ENCODE results near the gene SSPN. TPM values are rescaled to one million over a fixed set of nuclear protein-coding genes. Genes with fewer than 3 reads are reported as not detected.

The SSPN gene
- total RNA-seq, 1 donor from 2014 or later, result not detected

DNA sequence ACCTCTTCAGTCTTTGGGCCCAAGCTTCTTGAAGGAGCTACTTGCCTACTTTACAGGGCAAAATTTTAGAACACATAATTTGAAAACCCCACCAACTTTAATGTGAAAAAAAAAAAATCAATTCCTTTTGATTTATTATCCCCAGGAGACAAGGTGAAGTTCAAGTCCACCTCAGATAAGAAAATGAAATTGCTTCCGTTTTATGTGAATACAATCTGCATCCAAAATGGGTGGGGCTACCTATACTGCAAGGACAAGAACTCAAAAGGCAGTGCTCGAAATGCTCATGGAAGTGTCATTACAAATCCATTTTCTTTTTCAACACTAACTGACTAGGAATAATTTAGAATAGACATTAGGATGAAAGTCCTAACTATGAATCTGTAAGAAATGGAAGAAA is 45.7 kb downstream of the SSPN start:
- Mint-ChIP-seq H3K27ac (no peak overlapping the region), H3K9me3 (no peaks in the 10 kb centered on the region), H3K4me3 (no peak overlapping the region), H3K36me3 (ENCODE audit: low read depth) (no peaks in the 10 kb centered on the region), H3K27me3 (ENCODE audit: insufficient read depth) (peaks cover 11% of the 10 kb centered on the region), H3K4me1 (ENCODE audit: low read depth) (no peaks in the 10 kb centered on the region)
- DNase-seq (ENCODE audit: low spot score), result no peak
- intact Hi-C loops (cut with micrococcal nuclease), result no loop called here

DNA sequence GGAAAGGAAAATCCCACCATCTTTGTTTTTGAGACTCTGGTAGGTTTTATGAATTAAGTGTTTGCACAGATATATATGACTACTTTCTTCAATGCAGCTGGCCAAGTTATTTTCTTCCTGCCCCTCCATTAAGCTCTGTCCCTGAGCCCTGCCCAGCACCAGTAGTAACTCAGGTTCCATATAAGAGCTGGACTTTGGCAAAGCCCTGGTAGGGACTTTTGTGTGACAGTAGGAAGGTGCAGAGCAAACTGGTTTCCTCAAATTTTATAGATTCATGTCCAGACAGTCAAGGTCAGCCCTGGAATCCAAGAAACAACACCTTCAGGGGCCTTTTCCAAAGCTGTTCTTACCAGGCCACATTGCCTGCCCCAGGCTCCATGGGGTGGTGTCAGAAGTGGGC is 47.3 kb downstream of the SSPN start:
- Mint-ChIP-seq H3K36me3 (ENCODE audit: low read depth) (no peaks in the 10 kb centered on the region), H3K4me1 (ENCODE audit: low read depth) (no peaks in the 10 kb centered on the region), H3K4me3 (no peak overlapping the region), H3K27me3 (ENCODE audit: insufficient read depth) (peaks cover 11% of the 10 kb centered on the region), H3K9me3 (no peaks in the 10 kb centered on the region), H3K27ac (no peak overlapping the region)
- intact Hi-C loops (cut with micrococcal nuclease), result no loop called here
- no peak for DNase-seq (ENCODE audit: low spot score)

DNA sequence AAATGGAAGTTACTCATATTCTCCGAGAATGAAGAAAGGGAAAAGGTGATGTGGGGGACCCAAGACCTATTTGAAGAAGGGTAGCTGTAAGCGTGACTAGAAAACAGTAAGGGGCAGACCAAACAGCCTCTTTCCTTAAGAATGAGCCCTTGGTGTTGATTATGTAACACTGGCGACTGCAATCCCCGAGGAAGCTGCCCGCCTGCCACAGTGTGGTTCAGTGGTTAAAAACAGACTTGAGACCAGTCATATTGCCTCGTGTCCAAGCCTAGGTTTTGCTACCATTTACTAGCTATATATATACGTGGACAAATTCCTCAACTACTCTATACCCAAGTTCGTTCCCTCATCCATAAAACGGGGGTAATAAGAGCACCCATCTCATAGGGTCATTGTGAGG is 49.1 kb downstream of the SSPN start:
- no peaks in the 10 kb centered on the region for H3K36me3 Mint-ChIP-seq (ENCODE audit: low read depth)
- H3K27ac Mint-ChIP-seq, result no peak overlapping the region
- H3K4me1 Mint-ChIP-seq (ENCODE audit: low read depth), result no peaks in the 10 kb centered on the region
- intact Hi-C loops (cut with micrococcal nuclease), result no loop called here
- no peak for DNase-seq (ENCODE audit: low spot score)
- H3K4me3 Mint-ChIP-seq, result no peak overlapping the region
- H3K27me3 Mint-ChIP-seq (ENCODE audit: insufficient read depth), result peaks cover 5% of the 10 kb centered on the region
- H3K9me3 Mint-ChIP-seq, result no peaks in the 10 kb centered on the region

DNA sequence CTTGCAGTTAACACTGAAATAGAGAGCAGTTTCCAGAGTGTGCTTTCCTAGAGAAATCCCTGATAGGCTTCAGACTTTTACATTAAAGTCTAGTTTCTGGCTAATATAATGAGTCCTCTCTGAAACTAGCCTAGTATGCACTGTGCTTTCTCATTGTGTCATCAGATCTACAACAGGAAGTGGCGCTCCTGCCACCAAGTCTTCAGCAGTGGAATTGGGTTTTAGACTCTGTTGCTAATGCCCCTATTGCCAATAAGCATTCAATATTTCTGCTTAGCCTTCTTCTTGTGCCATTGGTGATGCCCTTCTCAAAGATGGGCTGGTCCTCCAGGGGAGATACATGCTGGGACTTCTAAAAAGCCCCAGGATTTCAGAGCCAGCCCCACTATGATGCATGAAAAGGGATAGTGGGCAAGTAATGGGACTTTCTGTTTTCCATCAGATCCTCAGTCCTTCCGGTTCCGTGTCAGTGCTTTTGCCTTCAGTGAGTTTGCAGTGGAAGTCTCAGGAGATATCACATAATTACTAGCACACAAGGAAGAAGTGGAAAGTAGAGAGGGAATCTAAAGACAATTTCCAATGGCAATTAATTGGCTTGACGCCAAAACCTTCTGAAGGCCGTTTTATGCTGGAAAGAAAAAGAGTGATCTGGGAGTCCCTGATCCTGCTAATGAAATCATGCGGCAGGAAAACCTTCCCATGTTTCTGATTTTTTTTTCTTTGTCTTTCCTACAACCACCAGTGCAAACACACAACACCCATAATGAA is 50.0 kb downstream of the SSPN start:
- intact Hi-C loops (cut with micrococcal nuclease), result no loop called here
- Mint-ChIP-seq H3K36me3 (ENCODE audit: low read depth) (no peaks in the 10 kb centered on the region), H3K27ac (no peak overlapping the region), H3K4me1 (ENCODE audit: low read depth) (no peaks in the 10 kb centered on the region), H3K4me3 (no peak overlapping the region), H3K27me3 (ENCODE audit: insufficient read depth) (no peaks in the 10 kb centered on the region), H3K9me3 (no peaks in the 10 kb centered on the region)
- DNase-seq (ENCODE audit: low spot score), result no peak

DNA sequence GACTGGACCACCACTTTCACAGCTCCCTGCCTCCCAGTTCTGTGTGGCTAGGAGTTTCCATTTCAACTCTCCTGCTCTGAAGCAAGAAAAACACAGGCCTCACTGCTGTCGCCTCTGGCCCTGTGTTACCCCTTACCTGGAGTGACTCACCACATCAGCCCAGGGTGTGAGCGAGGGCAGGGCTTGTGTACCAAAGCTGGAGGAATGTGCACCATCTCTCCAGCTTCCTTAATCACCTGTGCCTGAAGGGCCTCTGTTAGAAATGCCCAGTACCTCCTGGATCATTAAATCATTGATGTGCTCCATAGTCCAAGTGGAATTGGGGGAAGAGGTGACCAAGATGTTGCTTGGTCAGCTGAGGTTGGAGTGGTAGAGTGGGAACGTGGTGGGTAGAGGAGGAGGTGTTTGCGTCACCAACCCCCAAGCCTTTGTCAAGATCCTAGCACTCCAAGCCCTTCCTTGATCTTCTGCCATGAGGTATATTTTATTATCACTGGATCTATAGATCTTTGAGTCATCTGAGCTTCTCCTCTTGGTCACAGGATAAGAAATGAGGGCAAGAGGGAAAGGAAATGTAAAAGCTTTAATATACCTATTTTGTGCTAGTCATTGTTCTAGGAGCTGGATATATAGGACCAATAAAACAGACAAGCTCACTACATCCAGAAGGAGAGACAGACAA is 51.3 kb downstream of the SSPN start:
- no peak overlapping the region for H3K27ac Mint-ChIP-seq
- no peak overlapping the region for H3K4me3 Mint-ChIP-seq
- no peaks in the 10 kb centered on the region for H3K4me1 Mint-ChIP-seq (ENCODE audit: low read depth)
- no peaks in the 10 kb centered on the region for H3K27me3 Mint-ChIP-seq (ENCODE audit: insufficient read depth)
- intact Hi-C loops (cut with micrococcal nuclease), result no loop called here
- no peaks in the 10 kb centered on the region for H3K9me3 Mint-ChIP-seq
- no peak for DNase-seq (ENCODE audit: low spot score)
- no peaks in the 10 kb centered on the region for H3K36me3 Mint-ChIP-seq (ENCODE audit: low read depth)

DNA sequence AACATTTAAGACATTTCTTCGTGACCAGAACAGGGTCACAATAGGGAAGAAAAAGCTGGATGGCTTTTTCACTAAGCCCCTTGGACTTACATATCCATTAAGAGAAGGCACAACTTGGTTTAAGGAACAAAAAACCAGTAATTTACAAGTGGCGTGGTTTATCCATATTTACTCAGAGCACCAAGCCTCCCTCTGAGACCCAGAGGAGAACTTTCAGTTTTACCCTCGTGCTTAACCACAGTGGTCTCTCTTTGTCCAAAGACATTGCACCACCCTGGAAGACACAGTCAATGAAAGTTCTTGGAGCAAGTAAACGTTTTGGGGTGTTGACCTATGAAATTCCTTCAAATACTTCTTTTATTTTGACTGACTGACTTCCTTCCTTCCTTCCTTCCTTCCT is 52.5 kb downstream of the SSPN start:
- Mint-ChIP-seq H3K9me3 (no peaks in the 10 kb centered on the region), H3K36me3 (ENCODE audit: low read depth) (no peaks in the 10 kb centered on the region), H3K27me3 (ENCODE audit: insufficient read depth) (no peaks in the 10 kb centered on the region), H3K4me1 (ENCODE audit: low read depth) (no peaks in the 10 kb centered on the region), H3K27ac (no peak overlapping the region), H3K4me3 (no peak overlapping the region)
- DNase-seq (ENCODE audit: low spot score), result no peak
- intact Hi-C loops (cut with micrococcal nuclease), result no loop called here

DNA sequence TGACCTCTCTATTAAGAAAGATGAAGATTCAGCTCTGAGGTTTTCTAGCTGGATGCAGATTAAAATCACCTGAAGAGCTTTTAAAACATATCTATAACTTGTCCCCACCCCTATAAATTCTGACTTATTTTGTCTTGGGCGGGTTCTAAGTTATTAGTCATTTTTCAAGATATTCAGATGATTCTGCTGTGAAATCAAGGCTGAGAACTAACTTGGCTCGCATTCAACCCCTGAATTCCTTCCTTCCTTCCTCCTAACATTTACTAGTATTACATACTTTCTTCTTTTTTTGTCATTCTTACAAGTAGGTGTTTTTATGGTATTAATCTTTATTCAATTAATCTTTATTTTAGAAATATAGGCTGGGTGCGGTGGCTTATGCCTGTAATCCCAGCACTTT is 55.4 kb downstream of the SSPN start:
- no peaks in the 10 kb centered on the region for H3K36me3 Mint-ChIP-seq (ENCODE audit: low read depth)
- no peaks in the 10 kb centered on the region for H3K9me3 Mint-ChIP-seq
- H3K4me3 Mint-ChIP-seq, result no peak overlapping the region
- no peaks in the 10 kb centered on the region for H3K27me3 Mint-ChIP-seq (ENCODE audit: insufficient read depth)
- DNase-seq (ENCODE audit: low spot score), result no peak
- intact Hi-C loops (cut with micrococcal nuclease), result no loop called here
- H3K4me1 Mint-ChIP-seq (ENCODE audit: low read depth), result no peaks in the 10 kb centered on the region
- H3K27ac Mint-ChIP-seq, result no peak overlapping the region

DNA sequence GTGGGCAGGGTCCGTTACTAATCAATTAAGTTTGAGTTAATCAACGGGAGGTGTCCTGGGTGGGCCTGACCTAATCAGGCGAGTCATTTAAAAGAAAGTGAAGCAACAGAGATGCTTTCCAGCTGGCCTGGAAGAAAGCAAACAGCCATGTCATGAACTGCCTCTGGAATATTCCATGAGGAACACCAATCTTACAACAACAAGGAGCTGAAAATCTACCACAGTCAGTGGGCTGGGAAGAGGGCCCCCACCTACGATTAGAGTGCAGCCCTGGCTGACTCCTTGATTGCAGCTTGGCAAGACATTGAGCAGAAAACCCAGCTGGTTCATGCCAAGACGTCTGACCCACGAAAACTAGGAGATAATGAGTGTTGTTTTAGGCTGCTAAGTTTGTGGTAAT is 56.2 kb downstream of the SSPN start:
- no peak for DNase-seq (ENCODE audit: low spot score)
- Mint-ChIP-seq H3K9me3 (peaks cover 2% of the 10 kb centered on the region), H3K27me3 (ENCODE audit: insufficient read depth) (no peaks in the 10 kb centered on the region), H3K36me3 (ENCODE audit: low read depth) (no peaks in the 10 kb centered on the region), H3K27ac (no peak overlapping the region), H3K4me3 (no peak overlapping the region), H3K4me1 (ENCODE audit: low read depth) (no peaks in the 10 kb centered on the region)
- intact Hi-C loops (cut with micrococcal nuclease), result no loop called here

DNA sequence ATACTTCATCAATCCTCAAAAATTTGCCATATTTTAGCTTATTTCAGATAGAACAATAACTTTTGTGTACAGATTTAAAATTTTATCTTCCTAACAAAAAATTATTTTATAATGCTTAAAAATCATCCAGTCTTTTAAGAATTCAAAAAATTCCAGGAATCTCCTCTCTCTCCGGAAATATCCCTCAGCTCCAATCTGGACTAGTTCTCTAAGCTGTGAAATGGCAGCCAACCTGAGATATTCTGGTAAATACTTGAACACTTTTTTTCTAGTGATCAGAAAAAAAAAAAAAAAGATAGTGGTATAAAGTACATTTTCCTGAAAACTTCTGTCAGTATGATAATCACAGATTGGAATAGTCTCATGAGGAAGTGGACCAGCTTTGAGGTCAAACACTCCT is 57.6 kb downstream of the SSPN start:
- DNase-seq (ENCODE audit: low spot score), result no peak
- intact Hi-C loops (cut with micrococcal nuclease), result no loop called here
- Mint-ChIP-seq H3K4me3 (no peak overlapping the region), H3K4me1 (ENCODE audit: low read depth) (no peaks in the 10 kb centered on the region), H3K9me3 (peaks cover 5% of the 10 kb centered on the region), H3K27ac (no peak overlapping the region), H3K36me3 (ENCODE audit: low read depth) (no peaks in the 10 kb centered on the region), H3K27me3 (ENCODE audit: insufficient read depth) (no peaks in the 10 kb centered on the region)

DNA sequence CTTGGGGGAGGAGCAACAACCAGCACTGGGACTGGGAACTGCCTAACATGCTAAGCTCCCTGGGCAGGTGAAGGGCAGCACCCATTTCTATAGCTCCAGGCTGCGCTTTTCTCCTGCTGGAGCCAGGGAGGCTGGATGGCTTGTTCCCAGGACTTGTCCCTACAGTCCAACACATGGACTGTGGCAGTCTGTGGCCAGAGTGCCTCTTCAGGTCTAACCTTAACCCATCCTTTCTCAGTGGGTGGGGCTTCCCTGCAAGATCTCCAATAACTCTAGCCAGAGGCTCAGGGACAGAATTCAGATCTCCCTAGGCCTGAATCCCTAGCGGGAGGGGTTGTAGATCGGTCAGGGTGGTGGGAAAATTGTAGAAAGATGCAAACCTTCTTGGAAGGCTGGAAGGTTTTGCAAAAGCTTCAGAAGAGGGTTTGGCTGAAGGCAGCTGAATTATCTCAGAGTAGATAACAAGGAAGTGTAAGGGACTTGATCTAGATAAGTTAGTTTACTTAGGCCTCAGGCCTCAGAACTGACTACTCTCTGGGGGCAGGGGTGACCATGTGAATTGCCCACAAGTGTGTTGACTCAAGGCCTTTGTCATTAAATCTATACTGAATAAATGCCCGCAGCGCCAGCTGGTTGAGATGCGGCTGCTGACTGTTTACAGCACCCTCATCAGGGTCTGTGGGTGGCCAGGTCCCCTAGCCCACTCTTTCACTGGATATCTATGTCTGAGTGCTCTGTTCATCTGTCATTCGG is 60.7 kb downstream of the SSPN start:
- Mint-ChIP-seq H3K4me1 (ENCODE audit: low read depth) (no peaks in the 10 kb centered on the region), H3K9me3 (peaks cover 14% of the 10 kb centered on the region), H3K27ac (no peak overlapping the region), H3K4me3 (no peak overlapping the region), H3K36me3 (ENCODE audit: low read depth) (no peaks in the 10 kb centered on the region), H3K27me3 (ENCODE audit: insufficient read depth) (no peaks in the 10 kb centered on the region)
- intact Hi-C loops (cut with micrococcal nuclease), result no loop called here
- DNase-seq (ENCODE audit: low spot score), result no peak

DNA sequence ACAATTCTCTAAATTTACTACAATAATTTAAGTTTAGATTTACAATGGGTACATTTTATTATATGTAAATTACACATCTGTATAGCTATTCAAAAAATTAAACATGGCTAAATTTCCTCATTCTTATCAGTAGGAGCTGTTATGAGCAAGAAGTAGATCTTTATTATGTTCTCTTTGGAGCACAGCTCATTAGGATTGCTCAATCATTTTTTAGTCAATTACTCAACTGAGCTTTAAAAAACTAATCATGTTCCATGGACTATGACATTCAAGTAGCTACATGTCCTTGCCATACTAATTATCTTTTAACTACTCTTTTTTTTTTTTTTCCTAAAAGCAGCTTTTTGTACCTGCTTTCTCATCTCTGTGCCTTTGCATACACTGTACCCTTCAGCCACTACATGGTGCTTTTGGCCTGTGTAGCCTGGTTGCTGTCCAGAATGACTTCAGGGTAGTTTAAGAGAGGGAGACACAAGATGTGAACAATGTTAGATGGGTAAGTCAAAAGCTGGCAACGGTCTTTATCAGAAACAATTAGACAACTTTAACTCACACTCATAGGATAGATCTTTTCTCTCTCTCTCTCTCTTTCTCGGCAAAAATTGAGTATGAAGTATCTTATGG is 69.0 kb downstream of the SSPN start:
- no peaks in the 10 kb centered on the region for H3K36me3 Mint-ChIP-seq (ENCODE audit: low read depth)
- H3K9me3 Mint-ChIP-seq, result no peaks in the 10 kb centered on the region
- intact Hi-C loops (cut with micrococcal nuclease), result no loop called here
- H3K4me3 Mint-ChIP-seq, result no peak overlapping the region
- no peaks in the 10 kb centered on the region for H3K4me1 Mint-ChIP-seq (ENCODE audit: low read depth)
- no peak overlapping the region for H3K27ac Mint-ChIP-seq
- no peak for DNase-seq (ENCODE audit: low spot score)
- H3K27me3 Mint-ChIP-seq (ENCODE audit: insufficient read depth), result peaks cover 9% of the 10 kb centered on the region

DNA sequence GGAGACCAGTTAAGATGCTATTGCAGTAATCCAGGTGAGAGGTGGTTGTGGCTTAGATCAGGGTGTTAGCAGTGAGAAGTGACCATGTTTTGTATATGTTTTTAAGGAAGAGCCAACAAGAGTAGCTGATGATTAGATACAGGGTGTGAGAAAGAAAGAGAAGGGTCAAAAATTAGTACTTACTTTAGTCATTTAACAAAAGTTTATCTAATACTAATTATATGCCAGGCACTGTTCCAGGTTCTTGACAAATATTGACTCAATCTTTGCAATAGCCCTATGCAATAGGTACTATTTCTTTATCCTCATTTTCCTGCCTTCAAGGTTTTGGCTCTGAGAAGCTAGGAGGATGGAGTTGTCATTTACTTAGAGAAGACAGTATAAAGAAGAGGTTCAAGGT is 70.2 kb downstream of the SSPN start:
- H3K9me3 Mint-ChIP-seq, result no peaks in the 10 kb centered on the region
- intact Hi-C loops (cut with micrococcal nuclease), result no loop called here
- no peak for DNase-seq (ENCODE audit: low spot score)
- H3K27ac Mint-ChIP-seq, result no peak overlapping the region
- H3K36me3 Mint-ChIP-seq (ENCODE audit: low read depth), result no peaks in the 10 kb centered on the region
- peaks cover 9% of the 10 kb centered on the region for H3K27me3 Mint-ChIP-seq (ENCODE audit: insufficient read depth)
- H3K4me1 Mint-ChIP-seq (ENCODE audit: low read depth), result no peaks in the 10 kb centered on the region
- no peak overlapping the region for H3K4me3 Mint-ChIP-seq

DNA sequence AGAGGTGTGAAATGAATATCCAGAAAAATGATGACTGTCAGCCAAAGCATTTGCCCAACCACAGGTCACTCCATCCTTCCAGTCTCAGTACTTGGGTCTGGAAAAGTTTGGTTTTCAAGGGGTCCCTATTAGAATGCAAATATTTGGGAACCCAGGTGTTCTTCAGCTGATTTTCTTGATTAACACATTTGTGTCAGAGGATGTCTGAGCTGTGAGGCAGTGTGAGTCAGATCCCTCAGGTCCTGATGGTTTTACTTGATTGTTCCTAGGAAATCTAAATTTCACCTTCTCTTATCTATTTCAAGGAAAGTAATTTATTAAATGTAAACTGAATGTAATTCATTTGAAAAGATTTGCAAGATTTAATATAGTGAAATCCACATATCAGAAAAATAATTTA is 71.5 kb downstream of the SSPN start:
- intact Hi-C loops (cut with micrococcal nuclease), result no loop called here
- Mint-ChIP-seq H3K36me3 (ENCODE audit: low read depth) (no peaks in the 10 kb centered on the region), H3K9me3 (no peaks in the 10 kb centered on the region), H3K4me3 (no peak overlapping the region), H3K27me3 (ENCODE audit: insufficient read depth) (peaks cover 9% of the 10 kb centered on the region), H3K27ac (no peak overlapping the region), H3K4me1 (ENCODE audit: low read depth) (no peaks in the 10 kb centered on the region)
- DNase-seq (ENCODE audit: low spot score), result no peak

Data from activated T-helper 1 cell treated with anti-CD3 and anti-CD28 coated beads, Interleukin-12 subunit alpha, Interleukin-12 subunit beta, Interleukin-2, Interleukin-4 antibody, amounts not matched to agents 30 ng/mL and 10 ng/mL and 1 ng/mL, durations not matched to agents 14 hours and 24 hours and 36 hours (primary cell).